KMS-11 (cell line): ENCODE results near the gene MMP14.

Experiments used
- H2AFZ ChIP-seq: fragments of 200-600 bp; sonication (generic); 2 replicates; pipeline ENCODE4 v1.6.1; 2016; ENCODE audit warnings: antibody characterized with exemption, mixed run types, low read depth
- H3K27ac ChIP-seq: fragments of 200-600 bp; sonication (generic); 2 replicates; pipeline ENCODE4 v1.6.1; 2016; ENCODE audit warnings: mild to moderate bottlenecking, mixed run types
- H3K27me3 ChIP-seq: fragments of 200-600 bp; sonication (generic); 2 replicates; pipeline ENCODE4 v1.6.1; 2017; ENCODE audit warnings: mild to moderate bottlenecking, low read depth, mixed run types, moderate library complexity; ENCODE audit not compliant: insufficient read depth
- H3K36me3 ChIP-seq: fragments of 200-600 bp; sonication (generic); 2 replicates; pipeline ENCODE4 v1.6.1; 2017; ENCODE audit warnings: mild to moderate bottlenecking, mixed run types; ENCODE audit not compliant: insufficient read depth
- H3K4me1 ChIP-seq: fragments of 200-600 bp; sonication (generic); 2 replicates; pipeline ENCODE4 v1.6.1; 2016; ENCODE audit warnings: mild to moderate bottlenecking, low read depth, mixed run types; ENCODE audit not compliant: poor library complexity, severe bottlenecking
- H3K4me2 ChIP-seq: fragments of 200-600 bp; sonication (generic); 2 replicates; pipeline ENCODE4 v1.7.0; 2016; ENCODE audit warnings: mild to moderate bottlenecking, mixed run types
- H3K4me3 ChIP-seq: fragments of 200-600 bp; sonication (generic); IDR thresholded peaks from 2 replicates; pipeline ENCODE4 v1.6.1; 2017; ENCODE audit warnings: low read depth, low read length, mixed read lengths; ENCODE audit not compliant: insufficient read depth
- H3K79me2 ChIP-seq: fragments of 200-600 bp; sonication (generic); 2 replicates; pipeline ENCODE4 v1.6.1; 2016; ENCODE audit warnings: low read depth, mixed run types; ENCODE audit not compliant: insufficient read depth
- H3K9ac ChIP-seq: fragments of 200-600 bp; sonication (generic); 2 replicates; pipeline ENCODE4 v1.6.1; 2016; ENCODE audit warnings: mild to moderate bottlenecking, mixed run types
- H4K20me1 ChIP-seq: fragments of 200-600 bp; sonication (generic); 2 replicates; pipeline ENCODE4 v1.6.1; 2016; ENCODE audit warnings: mild to moderate bottlenecking, mixed run types; ENCODE audit not compliant: insufficient read depth
- TF ChIP-seq, protein P1 (sequence below): fragments of 200-600 bp; sonication (generic); conservative IDR thresholded peaks from 2 replicates; pipeline ENCODE4 v1.6.1; 2017; ENCODE audit warnings: low read depth, mild to moderate bottlenecking, antibody characterized with exemption, low read length, moderate library complexity, mixed read lengths

Gene MMP14

DNA sequence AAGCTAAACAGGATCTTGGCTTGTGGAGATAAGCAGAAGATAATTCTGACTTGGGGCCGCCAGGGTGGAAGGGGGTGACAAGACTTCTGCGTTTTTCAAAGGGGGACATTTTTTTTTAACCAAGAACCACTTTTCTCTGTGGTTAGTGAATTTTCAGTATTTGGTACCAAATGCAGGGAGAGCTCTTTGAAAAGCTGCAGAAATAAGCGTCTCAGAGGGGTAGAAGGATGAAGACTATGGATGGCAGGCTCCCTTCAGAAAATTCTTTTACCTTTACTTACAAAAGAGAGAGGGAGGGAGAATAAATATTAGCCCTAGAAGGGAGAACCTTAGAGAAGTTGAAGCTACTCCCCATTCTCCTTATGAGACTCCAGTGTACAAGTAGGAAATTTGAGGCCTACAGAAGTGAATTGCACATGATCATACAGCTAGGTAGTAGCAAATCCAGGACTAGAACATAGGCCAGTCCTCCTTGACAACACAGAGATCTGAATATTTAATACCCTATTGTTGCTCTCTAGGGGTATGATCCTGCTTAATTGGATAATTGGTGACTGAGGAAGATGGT lies 5.9 kb upstream of the MMP14 start:
- Histone ChIP-seq H2AFZ (peak overlapping the region; percentile 71), H4K20me1 (no peaks in the 10 kb centered on the region), H3K4me3 (no peak overlapping the region), H3K9ac (peak overlapping the region; percentile 96), H3K27me3 (no peaks in the 10 kb centered on the region), H3K27ac (peak overlapping the region; percentile 85), H3K79me2 (peaks cover 12% of the 10 kb centered on the region; the same call in 1 of the 2 replicates), H3K4me2 (peak overlapping the region; percentile 82), H3K36me3 (no peaks in the 10 kb centered on the region), H3K4me1 (peaks cover 45% of the 10 kb centered on the region)
- TF ChIP-seq, protein P1, sequence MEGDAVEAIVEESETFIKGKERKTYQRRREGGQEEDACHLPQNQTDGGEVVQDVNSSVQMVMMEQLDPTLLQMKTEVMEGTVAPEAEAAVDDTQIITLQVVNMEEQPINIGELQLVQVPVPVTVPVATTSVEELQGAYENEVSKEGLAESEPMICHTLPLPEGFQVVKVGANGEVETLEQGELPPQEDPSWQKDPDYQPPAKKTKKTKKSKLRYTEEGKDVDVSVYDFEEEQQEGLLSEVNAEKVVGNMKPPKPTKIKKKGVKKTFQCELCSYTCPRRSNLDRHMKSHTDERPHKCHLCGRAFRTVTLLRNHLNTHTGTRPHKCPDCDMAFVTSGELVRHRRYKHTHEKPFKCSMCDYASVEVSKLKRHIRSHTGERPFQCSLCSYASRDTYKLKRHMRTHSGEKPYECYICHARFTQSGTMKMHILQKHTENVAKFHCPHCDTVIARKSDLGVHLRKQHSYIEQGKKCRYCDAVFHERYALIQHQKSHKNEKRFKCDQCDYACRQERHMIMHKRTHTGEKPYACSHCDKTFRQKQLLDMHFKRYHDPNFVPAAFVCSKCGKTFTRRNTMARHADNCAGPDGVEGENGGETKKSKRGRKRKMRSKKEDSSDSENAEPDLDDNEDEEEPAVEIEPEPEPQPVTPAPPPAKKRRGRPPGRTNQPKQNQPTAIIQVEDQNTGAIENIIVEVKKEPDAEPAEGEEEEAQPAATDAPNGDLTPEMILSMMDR: no peak

DNA sequence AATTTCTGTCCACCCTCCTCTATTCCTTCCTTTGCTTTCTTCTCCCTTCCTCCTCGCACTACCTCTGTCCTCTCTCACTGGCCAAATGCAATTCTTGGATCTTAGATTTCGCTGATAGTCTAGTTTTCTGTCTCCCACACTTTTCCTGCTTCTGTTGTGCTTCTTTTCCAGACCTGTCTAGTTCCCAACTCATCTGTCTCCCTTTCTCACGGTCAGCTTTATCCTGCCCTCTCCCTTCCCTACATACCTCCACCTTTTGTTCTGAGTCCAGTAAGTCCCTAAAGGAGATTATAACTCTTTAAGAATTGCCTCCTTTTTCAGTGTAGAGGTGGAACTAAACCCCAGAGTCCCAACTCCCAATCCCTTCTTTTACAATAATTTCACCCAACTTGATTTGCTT lies 880 bp upstream of the MMP14 start:
- Histone ChIP-seq H3K79me2 (peaks cover 4% of the 10 kb centered on the region; the same call in 1 of the 2 replicates), H3K4me2 (no peak overlapping the region), H3K9ac (no peak overlapping the region), H3K4me3 (no peak overlapping the region), H3K36me3 (no peaks in the 10 kb centered on the region), H2AFZ (no peak overlapping the region), H3K27me3 (no peaks in the 10 kb centered on the region), H3K27ac (no peak overlapping the region), H3K4me1 (peaks cover 34% of the 10 kb centered on the region), H4K20me1 (no peaks in the 10 kb centered on the region)
- TF ChIP-seq, protein P1: no peak

- no peaks in the 10 kb centered on the region for H3K27me3 ChIP-seq
- no peak overlapping the region for H3K4me2 ChIP-seq
- H3K4me3 ChIP-seq: no peak overlapping the region
- no peaks in the 10 kb centered on the region for H3K36me3 ChIP-seq
- H3K4me1 ChIP-seq: peaks cover 21% of the 10 kb centered on the region
- TF ChIP-seq, protein P1: no peak
- no peak overlapping the region for H2AFZ ChIP-seq
- H3K9ac ChIP-seq: no peak overlapping the region
- no peaks in the 10 kb centered on the region for H4K20me1 ChIP-seq
- no peak overlapping the region for H3K27ac ChIP-seq
- no peaks in the 10 kb centered on the region for H3K79me2 ChIP-seq
Measured at GRCh38 chr14:22837114-22837749, 847 bp downstream of the MMP14 start.

GRCh38 chr14:22837750-22838538 lies 1.6 kb downstream of the MMP14 start:
- TF ChIP-seq, protein P1: no peak
- Histone ChIP-seq H3K9ac (no peak overlapping the region), H3K27me3 (no peaks in the 10 kb centered on the region), H4K20me1 (no peaks in the 10 kb centered on the region), H2AFZ (0 out of 2 replicates have a peak overlapping the region, but pooled peaks have one; percentile 34), H3K79me2 (no peaks in the 10 kb centered on the region), H3K4me1 (peaks cover 21% of the 10 kb centered on the region), H3K4me2 (peak overlapping the region; percentile 45; the same call in 1 of the 2 replicates), H3K27ac (peak overlapping the region; percentile 28; the same call in 1 of the 2 replicates), H3K36me3 (no peaks in the 10 kb centered on the region), H3K4me3 (no peak overlapping the region)
